IMR-90 (cell line): Measurements from ENCODE around the gene C12orf50.

ENCODE experiments used
- CEBPB ChIP-seq: IDR thresholded peaks from 2 replicates; pipeline ENCODE4 v1.6.1; 2012; ENCODE audit warnings: low read depth, low read length, improper control_type of control experiment
- CHD1 ChIP-seq: IDR thresholded peaks from 2 replicates; pipeline ENCODE4 v1.6.1; 2012; ENCODE audit warnings: low read depth, low read length, improper control_type of control experiment
- FOS ChIP-seq: fragments of 150-350 bp; IDR thresholded peaks from 2 replicates; pipeline ENCODE4 v1.6.1; 2016; ENCODE audit warnings: low read depth, low read length
- MXI1 ChIP-seq: IDR thresholded peaks from 2 replicates; pipeline ENCODE4 v1.6.1; 2012; ENCODE audit warnings: low read depth, mild to moderate bottlenecking, low read length, moderate library complexity, borderline replicate concordance
- POLR2A ChIP-seq: IDR thresholded peaks from 2 replicates; pipeline ENCODE4 v1.6.1; 2012; ENCODE audit warnings: mild to moderate bottlenecking, low read depth, low read length
- RAD21 ChIP-seq: IDR thresholded peaks from 2 replicates; pipeline ENCODE4 v1.6.1; 2012; ENCODE audit warnings: low read length, improper control_type of control experiment
- RCOR1 ChIP-seq: IDR thresholded peaks from 2 replicates; pipeline ENCODE4 v1.6.1; 2012; ENCODE audit warnings: mild to moderate bottlenecking, low read length, improper control_type of control experiment; ENCODE audit not compliant: insufficient replicate concordance
- RFX5 ChIP-seq: IDR thresholded peaks from 2 replicates; pipeline ENCODE4 v1.8.0; 2012; ENCODE audit warnings: low read depth, mild to moderate bottlenecking, low read length, moderate library complexity
- TF ChIP-seq, protein P1 (sequence below): conservative IDR thresholded peaks from 2 replicates; pipeline ENCODE4 v1.5.1; 2012; ENCODE audit warnings: mild to moderate bottlenecking, low read depth, low read length, improper control_type of control experiment

DNA sequence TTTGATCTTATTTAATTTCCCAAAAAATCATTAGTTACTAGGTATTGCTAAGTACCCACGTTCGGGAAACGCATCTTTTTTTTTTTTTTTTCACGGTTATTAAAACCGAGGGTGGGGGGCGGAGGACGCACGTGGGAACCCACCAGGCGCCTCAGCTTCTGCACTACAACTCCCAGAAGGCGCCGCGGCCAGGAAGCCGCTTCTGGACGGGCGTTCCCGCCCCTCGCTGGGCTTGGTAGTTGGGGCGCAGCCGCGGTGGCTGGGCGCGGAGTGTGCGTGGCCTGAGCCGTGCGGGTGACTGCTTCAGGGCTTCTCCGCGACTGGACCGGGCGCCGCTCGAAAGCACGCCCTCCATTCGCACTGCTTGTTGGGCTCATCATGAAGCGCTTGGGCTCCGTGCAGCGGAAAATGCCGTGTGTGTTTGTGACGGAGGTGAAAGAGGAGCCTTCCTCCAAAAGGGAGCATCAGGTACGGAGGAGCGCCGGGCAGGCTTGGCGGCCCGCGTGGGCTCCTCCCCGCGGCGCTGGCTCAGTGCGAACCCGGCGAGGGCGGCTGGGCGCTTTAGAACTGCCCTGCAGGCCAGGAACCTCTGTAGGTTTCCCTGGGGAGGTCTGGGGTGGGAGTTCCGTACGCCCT, 6.2 kb upstream of the C12orf50 start:
- peak; percentile 69 for TF ChIP-seq POLR2A
- no peak for TF ChIP-seq RCOR1
- TF ChIP-seq, protein P1, sequence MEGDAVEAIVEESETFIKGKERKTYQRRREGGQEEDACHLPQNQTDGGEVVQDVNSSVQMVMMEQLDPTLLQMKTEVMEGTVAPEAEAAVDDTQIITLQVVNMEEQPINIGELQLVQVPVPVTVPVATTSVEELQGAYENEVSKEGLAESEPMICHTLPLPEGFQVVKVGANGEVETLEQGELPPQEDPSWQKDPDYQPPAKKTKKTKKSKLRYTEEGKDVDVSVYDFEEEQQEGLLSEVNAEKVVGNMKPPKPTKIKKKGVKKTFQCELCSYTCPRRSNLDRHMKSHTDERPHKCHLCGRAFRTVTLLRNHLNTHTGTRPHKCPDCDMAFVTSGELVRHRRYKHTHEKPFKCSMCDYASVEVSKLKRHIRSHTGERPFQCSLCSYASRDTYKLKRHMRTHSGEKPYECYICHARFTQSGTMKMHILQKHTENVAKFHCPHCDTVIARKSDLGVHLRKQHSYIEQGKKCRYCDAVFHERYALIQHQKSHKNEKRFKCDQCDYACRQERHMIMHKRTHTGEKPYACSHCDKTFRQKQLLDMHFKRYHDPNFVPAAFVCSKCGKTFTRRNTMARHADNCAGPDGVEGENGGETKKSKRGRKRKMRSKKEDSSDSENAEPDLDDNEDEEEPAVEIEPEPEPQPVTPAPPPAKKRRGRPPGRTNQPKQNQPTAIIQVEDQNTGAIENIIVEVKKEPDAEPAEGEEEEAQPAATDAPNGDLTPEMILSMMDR, result no peak
- TF ChIP-seq RFX5, result no peak
- TF ChIP-seq RAD21, result no peak
- TF ChIP-seq CEBPB, result no peak
- no peak for TF ChIP-seq FOS
- no peak for TF ChIP-seq CHD1
- peak; percentile 92 for TF ChIP-seq MXI1
